GM21526 (cell line): Measurements from ENCODE around the gene FGF1.

Source experiments
- ATAC-seq: cut with Tn5 transposase; IDR thresholded peaks from one replicate; pipeline ENCODE4 v1.9.1; 2021; ENCODE audit warnings: moderate library complexity; ENCODE audit not compliant: unreplicated experiment, low FRiP score

The FGF1 gene

DNA sequence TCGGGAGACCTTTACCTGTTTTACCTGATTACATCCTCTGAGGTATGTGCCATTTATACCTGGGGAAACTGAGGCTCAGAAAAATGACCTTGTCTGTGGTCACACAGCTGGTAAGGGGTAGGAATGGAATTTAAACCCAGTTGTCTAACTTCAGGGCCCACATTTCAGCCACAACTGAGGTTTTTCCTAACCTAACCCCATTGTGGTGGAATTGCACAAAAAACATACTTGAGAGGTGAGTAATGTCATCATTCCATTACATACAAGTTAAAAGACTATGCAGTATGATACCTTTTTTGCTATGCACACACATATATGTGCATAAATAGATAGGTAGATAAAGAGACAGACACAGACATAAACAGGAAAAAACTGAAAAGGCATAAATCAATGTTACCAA, 14.1 kb downstream of the FGF1 start:
- ATAC-seq: no peak

DNA sequence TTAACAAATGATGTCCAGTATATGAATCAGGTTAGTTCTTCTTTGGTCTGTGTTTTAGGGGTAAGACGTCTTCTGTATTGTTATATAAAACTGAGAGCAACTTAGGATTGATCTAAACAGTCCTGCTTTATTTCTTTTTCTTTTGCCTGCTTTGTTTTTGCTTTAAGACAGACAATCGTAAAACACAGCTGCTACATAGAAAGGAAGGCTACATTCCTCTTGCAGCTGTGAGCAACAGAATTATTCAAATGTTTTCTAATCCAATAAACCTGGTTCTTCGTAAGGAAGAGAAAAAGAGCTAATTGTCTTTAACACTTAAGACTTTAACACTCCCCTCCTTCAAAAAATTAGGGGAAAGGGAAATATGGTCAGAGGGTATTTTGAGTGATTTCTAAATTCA, 14.6 kb downstream of the FGF1 start:
- ATAC-seq: no peak

DNA sequence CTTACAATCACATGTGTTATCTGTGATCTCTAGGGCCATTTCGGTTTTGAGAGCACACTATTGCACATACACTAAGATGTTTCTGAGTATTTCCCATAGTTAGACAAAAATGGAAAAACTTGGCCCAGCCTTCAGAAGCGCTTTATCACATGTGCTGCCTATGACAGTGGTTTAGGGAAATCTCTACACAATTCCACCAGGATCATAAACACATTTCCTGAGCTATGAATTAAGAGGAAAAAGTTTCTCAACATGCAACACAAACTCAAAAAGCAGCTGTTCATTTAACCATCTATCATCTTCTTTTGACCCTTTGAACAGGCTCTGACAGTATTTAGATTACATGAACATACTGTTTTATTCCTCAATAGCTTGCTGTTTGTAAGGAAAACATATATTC, 15.1 kb downstream of the FGF1 start:
- ATAC-seq: no peak

GRCh38 chr5:142669477-142669876, 16.4 kb downstream of the FGF1 start:
- no peak for ATAC-seq

GRCh38 chr5:142668336-142668735, 17.6 kb downstream of the FGF1 start:
- no peak for ATAC-seq

- no peak for ATAC-seq
These were observed 18.1 kb downstream of the FGF1 start for GRCh38 chr5:142667831-142668230.

GRCh38 chr5:142664636-142665035, 21.3 kb downstream of the FGF1 start:
- no peak for ATAC-seq

- no peak for ATAC-seq
These were observed 21.8 kb downstream of the FGF1 start for GRCh38 chr5:142664067-142664466.

DNA sequence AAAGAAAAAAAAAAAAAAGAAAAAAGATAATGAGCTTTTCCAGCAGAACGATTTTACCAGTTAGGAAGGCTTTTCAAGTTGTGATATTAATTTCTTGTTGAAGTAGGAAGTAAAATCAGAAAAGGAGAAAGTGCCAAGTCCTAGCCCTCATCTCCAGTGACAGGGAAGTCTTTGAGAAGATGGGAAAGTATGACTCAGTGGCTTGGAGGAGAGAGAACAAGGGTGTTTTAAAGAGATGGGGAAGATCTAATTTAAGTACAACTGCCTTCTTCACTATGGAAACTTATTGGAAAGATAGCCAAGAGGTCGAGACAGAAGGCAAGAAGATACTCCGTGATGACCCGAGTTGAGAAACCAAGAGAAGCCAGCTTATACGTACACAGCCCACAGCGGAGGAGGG, 22.6 kb downstream of the FGF1 start:
- ATAC-seq: no peak

GRCh38 chr5:142661957-142662356, 23.9 kb downstream of the FGF1 start:
- no peak for ATAC-seq

GRCh38 chr5:142661143-142661542, 24.7 kb downstream of the FGF1 start:
- ATAC-seq: no peak

DNA sequence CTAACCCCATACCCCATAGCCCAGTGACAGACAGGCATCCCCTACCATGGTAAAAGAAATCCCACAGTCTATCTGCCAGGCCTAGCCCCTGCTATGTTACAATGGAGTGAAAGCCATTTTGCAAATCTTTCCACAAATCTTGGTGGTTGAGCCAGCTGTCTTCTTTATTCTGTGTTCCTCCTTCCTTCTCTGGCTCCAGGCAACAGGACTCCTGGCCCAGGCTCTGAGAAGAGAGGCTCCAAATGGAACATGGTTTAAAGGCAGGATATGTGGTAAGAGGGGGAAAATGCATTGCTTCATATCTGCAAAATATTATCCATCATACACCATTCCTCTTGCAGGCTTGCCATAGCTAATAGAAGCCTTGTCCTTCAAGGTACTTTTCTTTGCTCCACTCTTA, 25.2 kb downstream of the FGF1 start:
- ATAC-seq: no peak

DNA sequence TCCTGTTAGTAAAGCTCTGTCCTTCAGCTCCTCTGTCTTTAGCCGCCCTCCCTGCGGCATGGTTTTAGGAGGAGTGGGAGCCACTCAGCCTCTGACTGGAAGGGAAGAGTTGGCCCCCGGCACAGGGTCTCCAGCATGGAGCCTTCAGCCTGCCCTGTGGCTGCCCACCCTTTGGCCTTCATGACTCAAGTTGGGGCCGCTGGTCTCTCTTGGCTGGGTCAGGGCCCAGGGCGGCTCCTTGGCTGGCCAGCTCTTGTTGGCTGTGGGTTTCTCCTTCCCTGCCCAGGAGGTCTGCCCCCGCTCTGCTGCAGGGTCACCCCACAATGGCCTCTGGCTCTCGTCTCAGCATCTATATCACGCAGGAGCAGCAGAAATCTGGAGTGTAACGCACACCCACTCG, 25.7 kb downstream of the FGF1 start:
- ATAC-seq: no peak

DNA sequence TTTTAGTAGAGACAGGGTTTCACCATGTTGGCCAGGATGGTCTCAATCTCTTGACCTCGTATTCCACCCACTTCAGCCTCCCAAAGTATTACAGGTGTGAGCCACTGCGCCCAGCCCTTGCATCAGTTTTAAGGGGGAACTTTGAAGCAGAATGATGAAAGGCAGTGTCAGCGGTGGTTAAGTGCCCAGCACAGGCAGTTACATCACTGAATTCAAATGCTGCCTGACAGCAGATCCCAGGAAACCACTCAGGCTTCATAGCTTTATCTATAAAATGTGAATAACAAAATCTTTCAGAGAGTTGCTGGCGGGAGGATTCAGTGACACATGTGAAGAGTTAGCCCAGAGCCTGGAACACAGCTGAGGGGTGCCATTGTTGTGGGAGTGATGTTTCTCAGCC, 26.5 kb downstream of the FGF1 start:
- no peak for ATAC-seq

- ATAC-seq: no peak
These were observed 27.6 kb downstream of the FGF1 start for GRCh38 chr5:142658278-142658677.

DNA sequence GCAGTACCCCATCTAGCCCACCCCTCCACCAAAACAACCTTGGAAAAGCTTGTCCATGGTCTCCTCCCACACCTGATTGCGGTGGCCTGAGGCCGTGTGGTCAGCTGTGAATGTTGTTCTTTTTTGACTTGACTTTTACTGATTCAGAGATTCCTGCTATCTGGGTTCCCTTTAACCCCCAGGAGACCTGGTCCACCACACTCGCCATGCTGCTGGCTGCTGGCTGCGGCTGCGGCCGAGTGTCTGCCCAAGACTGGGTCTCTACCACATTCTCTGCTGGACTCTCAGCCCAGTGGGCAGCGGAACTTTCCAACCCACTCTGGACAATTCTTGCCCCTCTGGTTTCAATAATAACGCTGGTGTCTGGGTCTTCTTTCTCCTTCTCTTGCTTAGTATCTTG, 28.4 kb downstream of the FGF1 start:
- no peak for ATAC-seq

DNA sequence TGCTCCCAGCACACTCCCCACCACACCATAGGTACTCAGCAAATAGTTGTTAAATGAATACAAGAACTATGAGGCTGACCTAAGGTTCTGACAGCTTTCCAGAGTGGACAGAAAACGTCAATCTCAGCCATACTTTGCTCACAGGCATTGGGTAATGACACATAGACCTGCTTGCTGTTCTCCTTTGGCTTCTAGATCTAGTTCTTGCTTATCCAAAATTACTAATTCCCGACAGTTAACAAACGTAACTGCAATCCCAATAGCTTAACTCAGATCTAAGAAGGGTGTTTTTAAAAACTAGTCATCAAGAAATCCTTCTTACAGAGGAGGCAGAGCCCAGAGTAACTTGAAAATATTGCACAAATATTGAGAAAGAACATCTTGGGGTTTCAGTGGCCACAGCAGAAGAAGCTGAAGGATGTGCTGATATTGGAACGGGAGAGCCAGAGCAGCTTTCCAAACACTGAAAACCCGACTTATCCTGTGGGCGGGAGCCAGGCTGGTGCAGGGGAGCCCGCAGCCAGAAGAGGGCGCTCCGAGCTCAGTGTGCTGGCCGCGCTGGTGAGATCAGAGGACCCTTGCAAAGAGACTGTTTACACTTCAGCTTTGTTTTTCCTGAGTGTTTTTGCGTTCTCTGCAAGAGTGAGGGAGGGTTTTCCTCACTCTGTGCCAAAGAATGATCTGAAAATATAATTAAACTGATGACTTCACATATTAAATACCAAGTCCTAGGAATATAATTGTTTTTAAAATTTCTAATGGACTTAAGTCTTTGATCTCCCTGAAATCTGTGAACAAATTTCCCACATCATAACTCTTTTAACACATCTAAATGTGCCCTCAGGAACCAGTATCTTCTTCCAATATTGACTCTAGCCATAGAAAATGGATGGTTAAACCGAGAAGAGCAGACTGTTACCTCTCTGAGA, 30.3 kb downstream of the FGF1 start:
- ATAC-seq: peak; percentile 76

- ATAC-seq: no peak
These were observed 31.3 kb downstream of the FGF1 start for GRCh38 chr5:142654578-142655058.

DNA sequence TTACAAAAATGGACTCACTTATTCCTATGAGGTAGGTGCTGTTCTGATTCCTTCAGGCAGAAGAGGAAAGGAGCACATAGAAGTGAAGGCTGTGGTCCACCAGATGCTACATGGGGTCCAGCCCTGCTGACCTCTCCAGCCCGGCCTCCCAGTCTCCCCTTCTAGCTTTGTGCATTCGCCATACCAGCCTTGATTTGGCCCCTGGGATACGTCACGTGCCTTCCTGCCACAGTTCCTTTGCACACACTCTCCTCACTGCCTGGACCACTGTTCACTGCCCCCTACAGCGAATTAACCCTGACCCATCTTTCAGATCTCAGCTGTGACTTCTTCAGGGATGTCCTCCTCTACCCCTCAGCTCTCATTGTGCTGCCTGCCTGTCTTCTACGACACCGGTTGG, 32.6 kb downstream of the FGF1 start:
- no peak for ATAC-seq

GRCh38 chr5:142652563-142652962, 33.3 kb downstream of the FGF1 start:
- no peak for ATAC-seq

GRCh38 chr5:142650881-142651280, 35.0 kb downstream of the FGF1 start:
- ATAC-seq: no peak

GRCh38 chr5:142650060-142650459, 35.8 kb downstream of the FGF1 start:
- no peak for ATAC-seq
